Activated naive CD4-positive, alpha-beta T cell treated with anti-CD3 and anti-CD28 coated beads, Interleukin-2, amount 50 U/mL, for 24 hours (primary cell): ENCODE results near the gene AMFR.

ENCODE experiments used
- H3K27ac Mint-ChIP-seq: one replicate; pipeline ENCODE4 v1.8.0; 2021; ENCODE audit warnings: mild to moderate bottlenecking, mixed read lengths
- H3K27me3 Mint-ChIP-seq: one replicate; pipeline ENCODE4 v1.8.0; 2021; ENCODE audit warnings: mixed read lengths
- H3K36me3 Mint-ChIP-seq: one replicate; pipeline ENCODE4 v1.8.0; 2021; ENCODE audit warnings: mixed read lengths
- H3K4me1 Mint-ChIP-seq: one replicate; pipeline ENCODE4 v1.8.0; 2021; ENCODE audit warnings: mixed read lengths
- H3K4me3 Mint-ChIP-seq: one replicate; pipeline ENCODE4 v1.8.0; 2021; ENCODE audit warnings: mild to moderate bottlenecking, mixed read lengths
- H3K9me3 Mint-ChIP-seq: one replicate; pipeline ENCODE4 v1.8.0; 2021; ENCODE audit warnings: mixed read lengths

The AMFR gene

GRCh38 chr16:56364865-56365264, 60.5 kb downstream of the AMFR start:
- Mint-ChIP-seq H3K4me3 (no peak overlapping the region), H3K4me1 (peaks cover 2% of the 10 kb centered on the region), H3K27me3 (no peaks in the 10 kb centered on the region), H3K9me3 (no peaks in the 10 kb centered on the region), H3K36me3 (peaks cover 5% of the 10 kb centered on the region), H3K27ac (no peak overlapping the region)

GRCh38 chr16:56363781-56364565, 61.4 kb downstream of the AMFR start:
- H3K36me3 Mint-ChIP-seq, result peaks cover 4% of the 10 kb centered on the region
- H3K4me3 Mint-ChIP-seq, result no peak overlapping the region
- H3K27ac Mint-ChIP-seq, result no peak overlapping the region
- no peaks in the 10 kb centered on the region for H3K27me3 Mint-ChIP-seq
- no peaks in the 10 kb centered on the region for H3K9me3 Mint-ChIP-seq
- peaks cover 9% of the 10 kb centered on the region for H3K4me1 Mint-ChIP-seq

DNA sequence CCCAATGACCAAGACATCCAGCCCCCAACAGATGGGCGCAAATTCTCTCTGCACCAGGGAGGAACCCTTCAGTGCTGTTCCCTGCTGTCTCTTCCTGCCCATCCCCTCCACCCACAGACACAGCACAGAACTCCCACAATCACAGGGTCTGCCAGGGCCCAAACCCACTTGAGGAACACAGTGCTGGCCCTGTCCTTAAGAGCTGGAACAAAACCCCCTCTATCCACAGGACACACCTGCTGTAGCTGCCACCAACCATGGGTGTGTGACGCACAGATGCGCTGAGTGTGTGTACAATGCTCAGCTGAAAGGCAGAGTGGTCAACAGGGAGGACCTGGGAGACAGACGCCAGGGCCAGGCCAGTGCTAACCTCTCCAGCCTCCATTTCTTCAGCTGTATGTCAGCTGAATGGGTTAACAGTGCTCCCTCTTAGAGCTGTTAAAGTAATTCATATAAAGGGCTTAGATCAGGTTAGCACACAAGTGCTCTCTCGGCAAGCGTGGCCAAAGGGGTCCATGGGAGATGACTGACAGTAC, 62.1 kb downstream of the AMFR start:
- Mint-ChIP-seq H3K36me3 (peaks cover 1% of the 10 kb centered on the region), H3K27me3 (no peaks in the 10 kb centered on the region), H3K27ac (peak overlapping the region; percentile 23)

DNA sequence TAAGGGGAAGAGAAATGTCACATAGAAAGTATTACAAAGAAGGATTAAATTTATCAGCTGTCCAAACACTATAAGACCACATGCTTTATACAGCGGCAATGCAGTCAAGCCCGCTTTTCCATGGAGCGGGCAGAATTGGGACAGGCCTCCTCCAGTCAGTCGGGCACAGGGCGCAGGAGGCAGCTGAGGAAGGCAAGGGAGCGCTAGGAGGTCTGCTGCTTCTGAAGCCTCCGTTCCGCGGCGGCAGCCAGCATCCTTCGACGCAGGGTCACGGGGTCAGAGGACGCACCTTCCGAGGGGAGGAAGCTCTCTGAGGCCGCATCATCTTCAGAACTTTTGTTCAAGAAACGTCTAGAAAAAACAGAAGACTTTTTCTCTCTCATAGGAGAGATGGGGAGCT, 62.6 kb downstream of the AMFR start:
- no peaks in the 10 kb centered on the region for H3K9me3 Mint-ChIP-seq
- H3K4me3 Mint-ChIP-seq, result no peak overlapping the region
- H3K36me3 Mint-ChIP-seq, result peaks cover 1% of the 10 kb centered on the region
- H3K27ac Mint-ChIP-seq, result no peak overlapping the region
- no peaks in the 10 kb centered on the region for H3K27me3 Mint-ChIP-seq
- peaks cover 18% of the 10 kb centered on the region for H3K4me1 Mint-ChIP-seq

More for the DNA sequence above, 62.1 kb downstream of the AMFR start:
- no peak overlapping the region for H3K4me3 Mint-ChIP-seq
- no peaks in the 10 kb centered on the region for H3K9me3 Mint-ChIP-seq
- H3K4me1 Mint-ChIP-seq, result peaks cover 13% of the 10 kb centered on the region

- H3K36me3 Mint-ChIP-seq, result peaks cover 1% of the 10 kb centered on the region
- H3K4me1 Mint-ChIP-seq, result peaks cover 24% of the 10 kb centered on the region
- peak overlapping the region; percentile 62 for H3K27ac Mint-ChIP-seq
- no peaks in the 10 kb centered on the region for H3K27me3 Mint-ChIP-seq
- no peak overlapping the region for H3K4me3 Mint-ChIP-seq
- no peaks in the 10 kb centered on the region for H3K9me3 Mint-ChIP-seq
Measured at GRCh38 chr16:56362057-56362655, 63.2 kb downstream of the AMFR start.

- Mint-ChIP-seq H3K4me1 (peaks cover 38% of the 10 kb centered on the region), H3K36me3 (peaks cover 1% of the 10 kb centered on the region), H3K4me3 (no peak overlapping the region), H3K27ac (peak overlapping the region; percentile 63), H3K9me3 (no peaks in the 10 kb centered on the region), H3K27me3 (no peaks in the 10 kb centered on the region)
Measured at GRCh38 chr16:56360117-56361008, 65.0 kb downstream of the AMFR start.

DNA sequence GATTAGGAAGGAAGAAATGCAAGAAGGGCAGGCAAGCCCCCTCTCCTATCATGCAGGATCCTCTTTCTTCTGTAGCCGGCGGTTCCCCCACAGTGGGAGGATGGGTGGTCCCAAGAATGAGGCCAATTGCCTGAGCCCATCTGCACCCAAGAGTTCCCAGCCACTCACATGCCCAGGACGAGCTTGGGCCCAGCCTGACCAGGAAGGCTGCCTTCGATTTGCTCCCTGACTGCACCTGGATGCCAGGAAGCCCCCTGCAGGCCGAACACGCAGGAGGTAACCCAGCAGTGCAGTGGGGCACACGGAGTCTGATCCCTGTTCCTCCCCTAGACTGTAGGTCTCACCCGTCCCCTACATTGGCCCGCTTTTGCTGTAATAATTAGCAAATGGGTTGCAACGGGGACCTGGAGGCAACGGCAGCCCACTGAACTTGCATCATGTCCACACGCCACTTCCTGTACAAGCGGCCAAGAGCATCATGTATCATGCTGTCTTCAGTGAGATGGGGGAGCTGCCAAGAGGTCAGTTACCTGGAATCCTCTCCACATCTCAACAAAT, 67.5 kb downstream of the AMFR start:
- Mint-ChIP-seq H3K27ac (peak overlapping the region; percentile 63), H3K9me3 (no peaks in the 10 kb centered on the region), H3K4me3 (no peak overlapping the region), H3K4me1 (peaks cover 38% of the 10 kb centered on the region), H3K27me3 (no peaks in the 10 kb centered on the region), H3K36me3 (peaks cover 1% of the 10 kb centered on the region)

DNA sequence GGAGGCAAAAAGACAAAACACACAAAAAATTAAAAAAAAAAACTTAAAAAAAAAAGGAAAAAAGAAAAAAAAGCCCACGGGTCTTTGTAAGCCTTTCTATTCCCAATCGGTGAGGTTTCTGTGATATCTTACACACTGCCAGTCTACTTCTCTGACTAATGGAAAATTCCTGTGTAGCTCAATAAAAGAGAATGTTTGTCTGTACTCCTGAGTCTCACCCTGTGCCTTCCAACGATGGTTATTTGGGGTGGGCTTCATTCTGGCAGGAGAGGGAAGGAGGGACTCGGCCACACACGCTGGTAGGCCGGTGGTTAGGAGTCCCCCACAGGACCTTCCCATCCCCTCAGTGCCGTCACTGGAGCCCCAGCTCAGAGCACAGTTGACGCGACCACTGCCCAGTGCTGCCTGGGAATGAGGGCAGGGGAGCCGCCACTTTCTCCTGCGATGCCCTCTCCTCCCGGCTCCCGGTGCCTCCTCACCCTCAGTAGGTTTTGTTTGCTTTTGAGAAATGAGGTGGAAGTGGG, 68.0 kb downstream of the AMFR start:
- Mint-ChIP-seq H3K27me3 (no peaks in the 10 kb centered on the region), H3K9me3 (no peaks in the 10 kb centered on the region), H3K27ac (peak overlapping the region; percentile 92), H3K4me1 (peaks cover 38% of the 10 kb centered on the region), H3K4me3 (peak overlapping the region; percentile 90), H3K36me3 (no peaks in the 10 kb centered on the region)

DNA sequence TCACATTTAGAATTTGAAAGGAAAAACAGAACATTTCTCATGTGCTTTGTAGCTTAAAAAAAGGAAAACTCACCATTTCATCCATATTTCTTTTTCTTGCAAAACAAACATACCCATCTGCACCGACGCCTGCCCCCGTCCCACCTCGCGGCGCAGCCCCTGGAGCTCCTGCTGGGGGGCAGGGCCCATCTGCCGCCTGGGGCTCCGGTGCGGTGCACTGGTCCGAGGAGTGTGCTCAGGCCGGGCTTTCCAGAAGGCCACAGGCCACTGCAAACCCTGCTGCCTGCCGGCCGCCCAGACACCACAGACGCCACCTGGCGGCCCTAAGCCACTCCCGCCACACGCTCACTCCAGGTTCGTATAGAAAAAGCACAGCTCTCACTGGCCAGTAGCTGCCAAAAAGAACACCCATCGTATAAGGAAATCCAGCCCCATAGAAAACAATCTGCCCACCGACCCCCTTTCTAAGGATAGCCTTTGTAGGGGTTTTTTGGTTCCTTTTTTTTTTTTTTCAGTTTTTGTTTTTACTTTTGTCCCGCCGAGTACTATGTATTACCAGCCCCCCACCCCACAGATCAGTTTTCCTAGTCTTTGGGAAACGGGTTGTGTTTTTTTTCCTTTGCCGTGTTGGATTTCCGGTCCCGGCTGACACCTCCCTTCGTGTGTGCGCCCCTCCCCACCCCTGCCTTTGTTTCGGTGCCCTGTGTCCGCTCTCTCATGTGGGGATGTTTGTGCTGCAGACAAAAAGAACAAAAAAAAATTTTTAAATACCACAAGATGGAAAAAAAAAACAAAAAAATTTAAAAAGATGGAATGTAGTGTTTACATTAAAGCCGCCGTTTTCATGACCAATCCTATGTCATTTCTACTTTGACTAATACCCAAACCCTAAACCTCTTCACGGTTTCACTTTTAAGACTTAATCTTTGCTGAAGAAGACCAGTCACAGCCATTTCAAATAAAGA, 68.8 kb downstream of the AMFR start:
- Mint-ChIP-seq H3K27ac (peak overlapping the region; percentile 92), H3K4me3 (peak overlapping the region; percentile 90), H3K27me3 (no peaks in the 10 kb centered on the region), H3K4me1 (peaks cover 38% of the 10 kb centered on the region), H3K9me3 (no peaks in the 10 kb centered on the region), H3K36me3 (no peaks in the 10 kb centered on the region)

DNA sequence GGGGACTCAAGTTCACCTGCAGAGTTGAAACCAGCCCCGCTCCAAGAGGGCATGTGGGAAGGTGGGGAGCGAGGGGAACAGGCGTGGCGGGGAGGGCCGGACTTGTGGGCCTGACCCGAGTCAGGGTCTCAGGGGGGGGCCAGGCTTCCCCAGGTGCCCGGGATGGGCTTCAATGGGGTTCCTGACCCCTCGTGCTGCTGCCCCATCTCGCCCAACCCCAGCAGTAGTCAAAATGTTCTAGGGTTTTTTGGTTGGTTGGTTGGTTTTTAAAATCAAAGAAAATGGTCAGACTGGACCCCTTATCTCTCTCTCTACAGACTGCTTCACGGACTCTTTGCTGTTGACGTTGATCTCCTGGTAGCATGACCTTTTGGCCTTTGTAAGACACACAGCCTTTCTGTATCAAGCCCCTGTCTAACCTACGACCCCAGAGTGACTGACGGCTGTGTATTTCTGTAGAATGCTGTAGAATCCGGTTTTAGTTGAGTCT, 69.5 kb downstream of the AMFR start:
- no peaks in the 10 kb centered on the region for H3K36me3 Mint-ChIP-seq
- H3K9me3 Mint-ChIP-seq, result no peaks in the 10 kb centered on the region
- H3K4me3 Mint-ChIP-seq, result peak overlapping the region; percentile 90
- H3K27ac Mint-ChIP-seq, result no peak overlapping the region
- H3K4me1 Mint-ChIP-seq, result peaks cover 38% of the 10 kb centered on the region
- H3K27me3 Mint-ChIP-seq, result no peaks in the 10 kb centered on the region

DNA sequence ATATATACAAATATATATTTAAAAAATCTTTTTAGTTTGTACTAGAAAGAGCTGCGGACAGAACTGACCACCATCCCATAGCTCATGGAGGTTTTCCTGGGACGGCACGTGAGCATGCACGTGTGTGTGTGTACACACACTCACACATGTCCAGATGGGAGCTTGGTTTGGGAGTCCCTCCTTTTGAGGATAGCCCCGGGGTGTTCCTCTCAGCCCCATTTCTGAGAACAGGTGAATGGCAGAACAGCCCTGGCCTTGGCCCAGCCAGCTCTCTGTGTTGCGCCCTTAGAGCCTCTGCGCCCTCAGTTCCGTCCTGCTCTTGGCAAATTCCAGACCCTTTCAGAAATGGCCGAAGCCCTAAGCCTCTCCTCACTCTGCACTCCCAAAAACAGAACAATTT, 70.1 kb downstream of the AMFR start:
- Mint-ChIP-seq H3K27ac (no peak overlapping the region), H3K36me3 (no peaks in the 10 kb centered on the region), H3K9me3 (no peaks in the 10 kb centered on the region), H3K4me3 (no peak overlapping the region), H3K4me1 (peaks cover 38% of the 10 kb centered on the region), H3K27me3 (no peaks in the 10 kb centered on the region)

DNA sequence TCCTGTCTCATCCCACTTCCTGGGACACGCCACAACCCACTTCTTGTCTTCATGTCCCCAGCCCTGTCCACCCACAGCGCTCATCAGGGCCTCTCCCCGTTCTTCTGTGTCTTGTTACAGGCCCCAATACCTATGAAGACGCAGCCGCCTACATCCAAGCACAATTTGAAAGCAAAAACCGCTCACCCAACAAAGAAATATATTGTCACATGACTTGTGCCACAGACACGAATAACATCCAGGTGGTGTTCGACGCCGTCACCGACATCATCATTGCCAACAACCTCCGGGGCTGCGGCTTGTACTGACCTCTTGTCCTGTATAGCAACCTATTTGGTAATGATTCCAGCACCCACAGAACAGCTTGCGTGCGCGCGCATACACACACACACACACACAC, 70.6 kb downstream of the AMFR start:
- Mint-ChIP-seq H3K27ac (no peak overlapping the region), H3K27me3 (no peaks in the 10 kb centered on the region), H3K4me1 (peaks cover 34% of the 10 kb centered on the region), H3K9me3 (no peaks in the 10 kb centered on the region), H3K36me3 (no peaks in the 10 kb centered on the region), H3K4me3 (no peak overlapping the region)

- Mint-ChIP-seq H3K9me3 (no peaks in the 10 kb centered on the region), H3K27me3 (no peaks in the 10 kb centered on the region), H3K4me1 (peaks cover 29% of the 10 kb centered on the region), H3K27ac (no peak overlapping the region), H3K36me3 (no peaks in the 10 kb centered on the region), H3K4me3 (no peak overlapping the region)
Measured at GRCh38 chr16:56354016-56354415, 71.3 kb downstream of the AMFR start.
